HepG2 (cell line): ENCODE results near the gene TYROBP. TPM values are rescaled to one million over a fixed set of nuclear protein-coding genes. Genes with fewer than 3 reads are reported as not detected.

Experiments used
- ARNTL ChIP-seq: sonication (generic); formaldehyde crosslinking; IDR thresholded peaks from 2 replicates; pipeline ENCODE4 v1.4.0; 2020; ENCODE audit warnings: mild to moderate bottlenecking, missing genetic modification reagents
- CSRNP2 ChIP-seq: sonication (generic); formaldehyde crosslinking; conservative IDR thresholded peaks from 2 replicates; pipeline ENCODE4 v1.8.0; 2022; ENCODE audit warnings: low read depth, missing genetic modification reagents
- ETS1 ChIP-seq: sonication (generic); formaldehyde crosslinking; IDR thresholded peaks from 2 replicates; pipeline ENCODE4 v1.4.0; 2020; ENCODE audit warnings: missing genetic modification reagents
- GTF3A ChIP-seq: sonication (generic); formaldehyde crosslinking; conservative IDR thresholded peaks from 2 replicates; pipeline ENCODE4 v1.4.0; 2020; ENCODE audit warnings: mild to moderate bottlenecking, missing genetic modification reagents
- IRX3 ChIP-seq: sonication (generic); formaldehyde crosslinking; IDR thresholded peaks from 2 replicates; pipeline ENCODE4 v1.8.1; 2023; ENCODE audit warnings: mild to moderate bottlenecking, low read depth, missing genetic modification reagents, borderline replicate concordance
- LRRFIP1 ChIP-seq: sonication (generic); formaldehyde crosslinking; conservative IDR thresholded peaks from 2 replicates; pipeline ENCODE4 v1.4.0; 2020; ENCODE audit warnings: missing genetic modification reagents
- MXD3 ChIP-seq: IDR thresholded peaks from 2 replicates; pipeline ENCODE4 v1.6.1; 2016; ENCODE audit warnings: mild to moderate bottlenecking, missing biosample characterization, missing genetic modification reagents
- NR2F6 ChIP-seq, 2 experiments: IDR thresholded peaks; 2 replicates each; pipeline ENCODE4 v1.6.1; 2016; ENCODE audit warnings: antibody characterized with exemption in 1 of 2, mild to moderate bottlenecking in 1 of 2
- SNAPC4 ChIP-seq: sonication (generic); formaldehyde crosslinking; IDR thresholded peaks from 2 replicates; pipeline ENCODE4 v1.4.0; 2020; ENCODE audit warnings: mild to moderate bottlenecking, missing genetic modification reagents
- THAP11 ChIP-seq: IDR thresholded peaks from 2 replicates; pipeline ENCODE4 v1.6.1; 2016; ENCODE audit warnings: missing biosample characterization, missing genetic modification reagents
- UBTF ChIP-seq: sonication (generic); formaldehyde crosslinking; IDR thresholded peaks from 2 replicates; pipeline ENCODE4 v1.4.0; 2020; ENCODE audit warnings: mild to moderate bottlenecking, missing genetic modification reagents
- WIZ ChIP-seq: sonication (generic); formaldehyde crosslinking; IDR thresholded peaks from 2 replicates; pipeline ENCODE4 v1.5.1; 2020; ENCODE audit warnings: mild to moderate bottlenecking, missing genetic modification reagents
- ZBTB34 ChIP-seq: sonication (generic); formaldehyde crosslinking; IDR thresholded peaks from 2 replicates; pipeline ENCODE4 v1.8.0; 2022; ENCODE audit warnings: mild to moderate bottlenecking, missing genetic modification reagents
- ZBTB8A ChIP-seq: sonication (generic); formaldehyde crosslinking; IDR thresholded peaks from 2 replicates; pipeline ENCODE4 v1.4.0; 2020; ENCODE audit warnings: mild to moderate bottlenecking, low read depth, missing genetic modification reagents, borderline replicate concordance
- polyA plus RNA-seq, 8 experiments: library from polyadenylated mRNA; depleted of rRNA in 3 of 8; stranded (reverse) in 7 of 8; unstranded in 1 of 8; fragments of >200 nt; fragmentation: Illumina TruSeq in 4 of 8; extraction: Trizol in 4 of 8; gene quantifications; 2 replicates each; pipeline versions ENCODE4 v1.2.1 to v1.2.3, GENCODE V29; 2011 to 2016; ENCODE audit warnings: low read depth in 4 of 8, missing spikeins in 1 of 8, mixed read lengths in 1 of 8; ENCODE audit not compliant: insufficient read depth in 1 of 8
- total RNA-seq, 5 experiments: library from RNA; depleted of rRNA; stranded (reverse); fragments of >200 nt; fragmentation: Illumina TruSeq; extraction: Trizol; gene quantifications; 2 replicates each; pipeline ENCODE4 v1.2.3, GENCODE V29; 2016; ENCODE audit warnings: low read depth in 1 of 5

TYROBP gene
- total and polyA plus RNA-seq, 2 of the 13 experiments (the other 11 are each of a cell fraction or from before 2014, with no cell fraction given), result not detected

GRCh38 chr19:35931874-35932202 is 23.7 kb upstream of the TYROBP start (continued):
- TF ChIP-seq LRRFIP1 (CRISPR knock-in tag), result no peak
- TF ChIP-seq NR2F6 (IDR thresholded peaks at IDR 0.05), result no peak
- TF ChIP-seq NR2F6 (CRISPR knock-in tag; IDR thresholded peaks at IDR 0.05), result no peak
- TF ChIP-seq UBTF (CRISPR knock-in tag), result peak; percentile 8; the same call in 1 of the 2 replicates
- TF ChIP-seq IRX3 (CRISPR knock-in tag), result no peak
- 0 out of 2 replicates have a peak, but pooled peaks have one; percentile 14 for TF ChIP-seq ZBTB8A (CRISPR knock-in tag)
- 0 out of 2 replicates have a peak, but pooled peaks have one; percentile 24 for TF ChIP-seq THAP11 (CRISPR knock-in tag)
- no peak for TF ChIP-seq MXD3 (CRISPR knock-in tag)
- TF ChIP-seq ZBTB34 (CRISPR knock-in tag), result no peak
- TF ChIP-seq GTF3A (CRISPR knock-in tag), result 0 out of 2 replicates have a peak, but pooled peaks have one; percentile 1
- no peak for TF ChIP-seq WIZ (CRISPR knock-in tag)
- TF ChIP-seq SNAPC4 (CRISPR knock-in tag), result 0 out of 2 replicates have a peak, but pooled peaks have one; percentile 22
- TF ChIP-seq CSRNP2 (CRISPR knock-in tag), result no peak
- TF ChIP-seq ARNTL (CRISPR knock-in tag), result 0 out of 2 replicates have a peak, but pooled peaks have one; percentile 1
- TF ChIP-seq ETS1, result no peak
- TF ChIP-seq, all 625 proteins: peak for 9
